Trophoblast cell (in vitro differentiated cells and primary cell): ENCODE results near the gene CLEC14A.

Experiments used
- DNase-seq, 2 donors: peaks; one replicate each; pipeline ENCODE4 v3.0.0-alpha.2; 2016
- H2AFZ ChIP-seq: 2 replicates; pipeline ENCODE4 v1.6.1; 2013; ENCODE audit warnings: low read length, moderate library complexity, mild to moderate bottlenecking; ENCODE audit not compliant: insufficient read depth, poor library complexity
- H2AK5ac ChIP-seq: 2 replicates; pipeline ENCODE4 v1.6.1; 2013; ENCODE audit warnings: mild to moderate bottlenecking, low read length
- H2BK120ac ChIP-seq: 2 replicates; pipeline ENCODE4 v1.6.1; 2013; ENCODE audit warnings: low read length, mild to moderate bottlenecking, moderate library complexity; ENCODE audit not compliant: insufficient read depth, poor library complexity
- H2BK12ac ChIP-seq: 2 replicates; pipeline ENCODE4 v1.6.1; 2013; ENCODE audit warnings: mild to moderate bottlenecking, low read length, moderate library complexity
- H2BK5ac ChIP-seq: 2 replicates; pipeline ENCODE4 v1.6.1; 2013; ENCODE audit warnings: low read length, low read depth, moderate library complexity, mild to moderate bottlenecking; ENCODE audit not compliant: poor library complexity
- H3K14ac ChIP-seq: 2 replicates; pipeline ENCODE4 v1.6.1; 2013; ENCODE audit warnings: mild to moderate bottlenecking, low read length
- H3K18ac ChIP-seq: 2 replicates; pipeline ENCODE4 v1.6.1; 2013; ENCODE audit warnings: mild to moderate bottlenecking, low read length
- H3K23ac ChIP-seq: 2 replicates; pipeline ENCODE4 v1.6.1; 2013; ENCODE audit warnings: low read length
- H3K27ac ChIP-seq: 2 replicates; pipeline ENCODE4 v1.5.1; 2013; ENCODE audit warnings: low read depth, mild to moderate bottlenecking, inconsistent platforms, low read length, moderate library complexity
- H3K27me3 ChIP-seq: 2 replicates; pipeline ENCODE4 v1.6.1; 2013; ENCODE audit warnings: inconsistent platforms, mild to moderate bottlenecking, low read length, moderate library complexity; ENCODE audit not compliant: insufficient read depth
- H3K36me3 ChIP-seq, 2 experiments: 1 replicate in 1 of 2; 2 replicates in 1 of 2; pipeline ENCODE4 v1.6.1; 2013; ENCODE audit warnings: low read length in 2 of 2, mild to moderate bottlenecking in 2 of 2, moderate library complexity in 1 of 2; ENCODE audit not compliant: insufficient read depth in 2 of 2, control insufficient read depth in 1 of 2
- H3K4ac ChIP-seq: 2 replicates; pipeline ENCODE4 v1.6.1; 2013; ENCODE audit warnings: low read depth, mild to moderate bottlenecking, low read length, moderate library complexity
- H3K4me1 ChIP-seq, 2 experiments: 1 replicate in 1 of 2; 2 replicates in 1 of 2; pipeline ENCODE4 v1.6.1; 2013; ENCODE audit warnings: low read length in 2 of 2, mild to moderate bottlenecking in 2 of 2, moderate library complexity in 1 of 2; ENCODE audit not compliant: insufficient read depth in 2 of 2, control insufficient read depth in 1 of 2
- H3K4me2 ChIP-seq: 2 replicates; pipeline ENCODE4 v1.6.1; 2013; ENCODE audit warnings: inconsistent platforms, mild to moderate bottlenecking, low read length, moderate library complexity
- H3K4me3 ChIP-seq: 2 replicates; pipeline ENCODE4 v1.5.1; 2013; ENCODE audit warnings: mild to moderate bottlenecking, low read depth, low read length, inconsistent platforms
- H3K79me1 ChIP-seq: one replicate; pipeline ENCODE4 v1.6.1; 2013; ENCODE audit warnings: low read length
- H3K79me2 ChIP-seq: 2 replicates; pipeline ENCODE4 v1.6.1; 2013; ENCODE audit warnings: low read length, mild to moderate bottlenecking; ENCODE audit not compliant: control insufficient read depth, insufficient read depth, poor library complexity
- H3K9ac ChIP-seq: 2 replicates; pipeline ENCODE4 v1.6.1; 2013; ENCODE audit warnings: mild to moderate bottlenecking, low read length
- H3K9me3 ChIP-seq: 2 replicates; pipeline ENCODE4 v1.6.1; 2013; ENCODE audit warnings: low read depth, mild to moderate bottlenecking, control low read depth, inconsistent platforms, low read length; ENCODE audit not compliant: insufficient read depth
- H4K12ac ChIP-seq: 2 replicates; pipeline ENCODE4 v1.6.1; 2013; ENCODE audit warnings: low read depth, mild to moderate bottlenecking, low read length, moderate library complexity
- H4K8ac ChIP-seq: 2 replicates; pipeline ENCODE4 v1.6.1; 2013; ENCODE audit warnings: low read depth, mild to moderate bottlenecking, low read length, moderate library complexity
- H4K91ac ChIP-seq: one replicate; pipeline ENCODE4 v1.6.1; 2013; ENCODE audit warnings: low read depth, mild to moderate bottlenecking, low read length, moderate library complexity
- WGBS: extraction: QIAGEN DNeasy Blood & Tissue Kit; methylation state at CpG from one replicate; pipeline ENCODE4 v1.1.7; 2013; ENCODE audit warnings: missing lambda C conversion rate; ENCODE audit not compliant: insufficient read length, insufficient coverage; ENCODE audit errors: extremely low coverage; 5-methylcytosine and 5-hydroxymethylcytosine counted together

Gene CLEC14A

DNA sequence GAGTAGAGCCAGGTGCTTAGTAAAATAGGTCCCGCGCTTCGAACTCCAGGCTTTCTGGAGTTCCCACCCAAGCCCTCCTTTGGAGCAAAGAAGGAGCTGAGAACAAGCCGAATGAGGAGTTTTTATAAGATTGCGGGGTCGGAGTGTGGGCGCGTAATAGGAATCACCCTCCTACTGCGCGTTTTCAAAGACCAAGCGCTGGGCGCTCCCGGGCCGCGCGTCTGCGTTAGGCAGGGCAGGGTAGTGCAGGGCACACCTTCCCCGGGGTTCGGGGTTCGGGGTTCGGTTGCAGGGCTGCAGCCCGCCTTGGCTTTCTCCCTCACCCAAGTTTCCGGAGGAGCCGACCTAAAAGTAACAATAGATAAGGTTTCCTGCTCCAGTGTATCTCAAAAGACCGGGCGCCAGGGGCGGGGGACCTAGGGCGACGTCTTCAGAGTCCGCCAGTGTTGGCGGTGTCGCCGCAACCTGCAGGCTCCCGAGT is 44.6 kb downstream of the CLEC14A start:
- Histone ChIP-seq H2BK120ac (no peak overlapping the region), H3K27ac (no peak overlapping the region), H3K4me1 (peaks cover 9 to 14% of the 10 kb centered on the region in 2 experiments), H2AFZ (no peak overlapping the region), H2BK12ac (no peak overlapping the region), H3K79me1 (no peaks in the 10 kb centered on the region), H4K12ac (no peak overlapping the region), H2AK5ac (no peak overlapping the region), H3K14ac (no peak overlapping the region), H3K4ac (no peak overlapping the region), H4K8ac (no peak overlapping the region), H4K91ac (no peak overlapping the region), H3K79me2 (no peaks in the 10 kb centered on the region), H2BK5ac (no peak overlapping the region), H3K27me3 (peaks cover 49% of the 10 kb centered on the region), H3K36me3 (no peaks in the 10 kb centered on the region), H3K9me3 (peaks cover 16% of the 10 kb centered on the region), H3K18ac (no peak overlapping the region), H3K4me2 (peak overlapping the region; percentile 41), H3K9ac (no peak overlapping the region), H3K4me3 (no peak overlapping the region), H3K23ac (no peak overlapping the region)
- WGBS = no CpG with 5 or more reads among the region's 34 CpGs
- no peak for DNase-seq

DNA sequence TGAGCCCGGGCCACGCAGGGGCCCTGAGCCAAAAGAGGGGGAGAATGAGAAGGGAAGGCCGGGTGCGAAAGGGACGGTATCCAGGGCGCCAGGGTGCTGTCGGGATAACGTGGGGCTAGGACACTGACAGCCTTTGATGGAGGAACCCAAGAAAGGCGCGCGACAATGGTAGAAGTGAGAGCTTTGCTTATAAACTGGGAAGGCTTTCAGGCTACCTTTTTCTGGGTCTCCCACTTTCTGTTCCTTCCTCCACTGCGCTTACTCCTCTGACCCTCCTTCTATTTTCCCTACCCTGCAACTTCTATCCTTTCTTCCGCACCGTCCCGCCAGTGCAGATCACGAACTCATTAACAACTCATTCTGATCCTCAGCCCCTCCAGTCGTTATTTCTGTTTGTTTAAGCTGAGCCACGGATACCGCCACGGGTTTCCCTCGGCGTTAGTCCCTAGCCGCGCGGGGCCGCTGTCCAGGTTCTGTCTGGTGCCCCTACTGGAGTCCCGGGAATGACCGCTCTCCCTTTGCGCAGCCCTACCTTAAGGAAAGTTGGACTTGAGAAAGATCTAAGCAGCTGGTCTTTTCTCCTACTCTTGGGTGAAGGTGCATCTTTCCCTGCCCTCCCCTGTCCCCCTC is 45.2 kb downstream of the CLEC14A start:
- Histone ChIP-seq H3K27me3 (peaks cover 49% of the 10 kb centered on the region), H3K14ac (no peak overlapping the region), H3K36me3 (no peaks in the 10 kb centered on the region), H3K4me1 (peaks cover 9 to 14% of the 10 kb centered on the region in 2 experiments), H2BK5ac (no peak overlapping the region), H3K27ac (no peak overlapping the region), H3K9ac (no peak overlapping the region), H3K4ac (no peak overlapping the region), H3K18ac (no peak overlapping the region), H3K79me1 (no peaks in the 10 kb centered on the region), H4K8ac (no peak overlapping the region), H2BK12ac (no peak overlapping the region), H2BK120ac (no peak overlapping the region), H2AK5ac (no peak overlapping the region), H3K23ac (no peak overlapping the region), H4K12ac (no peak overlapping the region), H4K91ac (no peak overlapping the region), H3K4me2 (peak overlapping the region; percentile 41), H3K9me3 (peaks cover 16% of the 10 kb centered on the region), H3K4me3 (no peak overlapping the region), H2AFZ (no peak overlapping the region), H3K79me2 (no peaks in the 10 kb centered on the region)
- no CpG with 5 or more reads among the region's 29 CpGs for WGBS
- no peak for DNase-seq

DNA sequence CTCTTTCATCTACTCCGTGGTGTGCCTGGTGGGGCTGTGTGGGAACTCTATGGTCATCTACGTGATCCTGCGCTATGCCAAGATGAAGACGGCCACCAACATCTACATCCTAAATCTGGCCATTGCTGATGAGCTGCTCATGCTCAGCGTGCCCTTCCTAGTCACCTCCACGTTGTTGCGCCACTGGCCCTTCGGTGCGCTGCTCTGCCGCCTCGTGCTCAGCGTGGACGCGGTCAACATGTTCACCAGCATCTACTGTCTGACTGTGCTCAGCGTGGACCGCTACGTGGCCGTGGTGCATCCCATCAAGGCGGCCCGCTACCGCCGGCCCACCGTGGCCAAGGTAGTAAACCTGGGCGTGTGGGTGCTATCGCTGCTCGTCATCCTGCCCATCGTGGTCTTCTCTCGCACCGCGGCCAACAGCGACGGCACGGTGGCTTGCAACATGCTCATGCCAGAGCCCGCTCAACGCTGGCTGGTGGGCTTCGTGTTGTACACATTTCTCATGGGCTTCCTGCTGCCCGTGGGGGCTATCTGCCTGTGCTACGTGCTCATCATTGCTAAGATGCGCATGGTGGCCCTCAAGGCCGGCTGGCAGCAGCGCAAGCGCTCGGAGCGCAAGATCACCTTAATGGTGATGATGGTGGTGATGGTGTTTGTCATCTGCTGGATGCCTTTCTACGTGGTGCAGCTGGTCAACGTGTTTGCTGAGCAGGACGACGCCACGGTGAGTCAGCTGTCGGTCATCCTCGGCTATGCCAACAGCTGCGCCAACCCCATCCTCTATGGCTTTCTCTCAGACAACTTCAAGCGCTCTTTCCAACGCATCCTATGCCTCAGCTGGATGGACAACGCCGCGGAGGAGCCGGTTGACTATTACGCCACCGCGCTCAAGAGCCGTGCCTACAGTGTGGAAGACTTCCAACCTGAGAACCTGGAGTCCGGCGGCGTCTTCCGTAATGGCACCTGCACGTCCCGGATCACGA is 46.0 kb downstream of the CLEC14A start:
- Histone ChIP-seq H3K9me3 (peaks cover 16% of the 10 kb centered on the region), H3K4me2 (peak overlapping the region; percentile 53), H4K8ac (no peak overlapping the region), H3K18ac (no peak overlapping the region), H3K4me1 (peaks cover 9 to 14% of the 10 kb centered on the region in 2 experiments), H3K79me2 (no peaks in the 10 kb centered on the region), H4K12ac (no peak overlapping the region), H3K36me3 (no peaks in the 10 kb centered on the region), H4K91ac (no peak overlapping the region), H2BK12ac (no peak overlapping the region), H3K79me1 (no peaks in the 10 kb centered on the region), H3K9ac (no peak overlapping the region), H3K4me3 (no peak overlapping the region), H3K14ac (no peak overlapping the region), H2BK5ac (no peak overlapping the region), H2BK120ac (no peak overlapping the region), H3K27me3 (peaks cover 49% of the 10 kb centered on the region), H2AK5ac (no peak overlapping the region), H3K23ac (no peak overlapping the region), H2AFZ (no peak overlapping the region), H3K4ac (no peak overlapping the region), H3K27ac (no peak overlapping the region)
- DNase-seq = no peak
- WGBS = no CpG with 5 or more reads among the region's 69 CpGs

DNA sequence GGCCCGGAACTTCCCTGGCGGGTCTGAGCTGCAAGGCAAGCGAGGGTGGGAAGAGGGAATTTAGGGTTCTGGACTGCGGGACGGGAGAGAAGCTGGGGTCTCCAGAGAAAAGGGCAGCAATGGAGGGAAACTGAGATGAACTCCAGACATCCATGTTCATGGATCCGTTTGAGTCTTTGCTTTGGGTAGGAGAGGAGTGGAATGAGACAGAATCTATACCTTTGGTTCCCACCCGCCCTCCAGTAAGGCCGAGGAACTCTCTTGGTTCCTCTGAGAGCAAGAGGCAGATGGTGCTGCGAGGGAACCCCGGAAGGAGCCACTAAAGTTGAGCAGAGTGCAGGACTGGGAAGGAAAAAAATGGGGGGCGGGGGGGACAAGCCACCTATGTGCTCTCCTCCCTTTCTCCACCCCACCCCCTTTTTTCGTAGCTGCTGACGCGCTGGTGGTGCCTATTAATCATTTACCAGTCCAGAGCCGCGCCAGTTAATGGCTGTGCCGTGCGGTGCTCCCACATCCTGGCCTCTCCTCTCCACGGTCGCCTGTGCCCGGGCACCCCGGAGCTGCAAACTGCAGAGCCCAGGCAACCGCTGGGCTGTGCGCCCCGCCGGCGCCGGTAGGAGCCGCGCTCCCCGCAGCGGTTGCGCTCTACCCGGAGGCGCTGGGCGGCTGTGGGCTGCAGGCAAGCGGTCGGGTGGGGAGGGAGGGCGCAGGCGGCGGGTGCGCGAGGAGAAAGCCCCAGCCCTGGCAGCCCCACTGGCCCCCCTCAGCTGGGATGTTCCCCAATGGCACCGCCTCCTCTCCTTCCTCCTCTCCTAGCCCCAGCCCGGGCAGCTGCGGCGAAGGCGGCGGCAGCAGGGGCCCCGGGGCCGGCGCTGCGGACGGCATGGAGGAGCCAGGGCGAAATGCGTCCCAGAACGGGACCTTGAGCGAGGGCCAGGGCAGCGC is 47.0 kb downstream of the CLEC14A start:
- Histone ChIP-seq H3K4ac (no peak overlapping the region), H4K8ac (no peak overlapping the region), H2BK5ac (no peak overlapping the region), H2AK5ac (no peak overlapping the region), H3K18ac (no peak overlapping the region), H2BK120ac (no peak overlapping the region), H4K91ac (no peak overlapping the region), H3K79me1 (no peaks in the 10 kb centered on the region), H3K27me3 (peaks cover 49% of the 10 kb centered on the region), H3K9me3 (peaks cover 16% of the 10 kb centered on the region), H2AFZ (no peak overlapping the region), H4K12ac (no peak overlapping the region), H3K4me2 (peak overlapping the region; percentile 53), H3K4me1 (peaks cover 9 to 14% of the 10 kb centered on the region in 2 experiments), H3K36me3 (no peaks in the 10 kb centered on the region), H3K4me3 (no peak overlapping the region), H3K27ac (no peak overlapping the region), H3K23ac (peak overlapping the region; percentile 56), H3K9ac (no peak overlapping the region), H3K79me2 (no peaks in the 10 kb centered on the region), H3K14ac (no peak overlapping the region), H2BK12ac (no peak overlapping the region)
- DNase-seq = no peak
- WGBS = no CpG with 5 or more reads among the region's 59 CpGs
